Loucy (cell line): ENCODE results near the gene CMC2.

ENCODE experiments used
- CTCF ChIP-seq: fragments of 200-600 bp; sonication (generic); conservative IDR thresholded peaks from 2 replicates; pipeline ENCODE4 v1.5.1; 2014; ENCODE audit warnings: mild to moderate bottlenecking, antibody characterized with exemption, low read length
- EZH2phosphoT487 ChIP-seq: fragments of 200-600 bp; IDR thresholded peaks from 2 replicates; pipeline ENCODE4 v1.6.1; 2018; ENCODE audit warnings: antibody characterized with exemption, mild to moderate bottlenecking, moderate library complexity, borderline replicate concordance

- TF ChIP-seq CTCF (no peak), EZH2phosphoT487 (no peak)
Observed at GRCh38 chr16:80996688-80997138, 10.0 kb downstream of the CMC2 start.
